Measurements from ENCODE around the gene COX7A1.
"Not testable (repeated sequence)": the region's sequence is repeated elsewhere in the genome, so short reads cannot be mapped to it uniquely, and the experiment has no call there.

Gene COX7A1

DNA sequence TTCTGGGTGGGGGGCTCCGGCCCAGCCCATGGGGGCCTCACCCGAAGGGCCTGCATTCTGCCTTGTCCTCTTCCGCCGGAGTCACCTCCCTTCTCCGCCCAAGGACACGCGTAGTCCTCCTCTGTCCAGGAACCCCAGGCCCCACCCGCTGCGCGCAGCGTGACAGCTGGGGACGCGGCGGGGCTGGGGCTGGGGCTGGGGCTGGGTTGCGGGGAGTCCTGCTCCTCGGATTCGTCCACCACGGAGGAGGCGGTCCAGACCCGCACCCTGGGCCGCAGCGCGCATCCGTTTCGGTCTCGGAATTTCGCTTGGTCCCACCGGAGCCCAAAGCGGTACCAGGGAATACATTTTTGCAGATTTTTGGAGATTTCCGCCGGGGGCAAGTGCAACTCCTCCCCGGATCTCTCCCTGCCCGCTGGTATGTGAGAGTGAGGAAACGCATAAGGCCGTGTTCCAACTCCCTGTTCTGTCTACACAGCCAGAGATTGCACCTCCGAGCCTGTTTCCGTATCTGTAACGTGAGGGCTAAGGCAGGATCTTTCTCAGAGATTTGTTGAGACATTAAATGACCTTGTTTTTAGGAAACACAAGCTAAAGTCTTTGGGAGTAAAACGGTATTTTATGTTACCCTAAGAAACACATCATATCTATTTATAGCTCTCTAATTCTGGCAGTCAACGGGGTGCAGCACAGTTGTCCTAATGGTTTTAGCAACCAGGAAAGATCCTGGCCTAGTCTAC lies at the start of gene COX7A1:
Gene COX7A1, minus strand, starts transcription at position 96 of the 740 bp plus-strand sequence. Its CDS starts 40 bp downstream, at position 56.
- DNase-seq (ENCODE audit: extremely low read depth in 1 of 2, low read depth in 1 of 2), result no peak

DNA sequence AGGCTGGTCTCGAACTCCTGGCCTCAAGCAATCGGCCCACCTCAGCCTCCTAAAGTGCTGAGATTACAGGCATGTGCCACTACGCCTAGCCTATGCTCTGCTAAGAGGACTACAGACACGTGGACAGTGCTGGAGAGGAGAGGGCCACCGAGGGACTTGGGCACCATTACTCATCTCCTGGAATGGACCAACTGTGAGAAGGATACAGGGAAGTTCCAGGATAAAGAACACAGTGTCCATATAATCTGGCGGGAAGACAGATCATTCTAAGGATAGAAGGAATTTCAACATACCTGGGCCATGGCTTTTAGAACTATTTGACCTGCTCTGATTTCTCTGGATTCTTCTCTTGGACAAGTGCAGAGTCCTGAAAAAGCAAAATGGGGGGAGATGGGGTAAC lies 49.4 kb upstream of the COX7A1 start:
- no peak for DNase-seq (ENCODE audit: extremely low read depth in 1 of 2, low read depth in 1 of 2)

- no peak for DNase-seq (ENCODE audit: extremely low read depth in 1 of 2, low read depth in 1 of 2)
Measured at GRCh38 chr19:36198119-36198518, 45.9 kb upstream of the COX7A1 start.

DNA sequence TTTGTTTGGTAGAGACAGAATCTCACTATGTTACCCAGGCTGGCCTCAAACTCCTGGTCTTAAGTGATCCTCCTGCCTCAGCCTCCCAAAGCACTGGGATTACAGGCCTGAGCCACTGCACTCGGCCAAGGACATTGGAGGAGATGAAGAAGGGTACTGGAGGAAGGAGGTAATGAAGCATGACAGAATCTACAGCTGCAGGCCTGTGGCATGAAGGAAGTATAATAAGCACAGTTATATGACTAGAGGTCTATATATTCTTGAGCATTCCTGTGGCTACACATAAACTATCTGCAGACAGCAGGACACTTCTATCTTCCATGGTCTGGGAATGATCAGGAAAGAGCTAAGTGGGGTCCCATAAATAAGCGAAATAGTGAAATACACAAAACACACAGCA lies 44.0 kb upstream of the COX7A1 start:
- DNase-seq (ENCODE audit: extremely low read depth in 1 of 2, low read depth in 1 of 2), result no peak

DNA sequence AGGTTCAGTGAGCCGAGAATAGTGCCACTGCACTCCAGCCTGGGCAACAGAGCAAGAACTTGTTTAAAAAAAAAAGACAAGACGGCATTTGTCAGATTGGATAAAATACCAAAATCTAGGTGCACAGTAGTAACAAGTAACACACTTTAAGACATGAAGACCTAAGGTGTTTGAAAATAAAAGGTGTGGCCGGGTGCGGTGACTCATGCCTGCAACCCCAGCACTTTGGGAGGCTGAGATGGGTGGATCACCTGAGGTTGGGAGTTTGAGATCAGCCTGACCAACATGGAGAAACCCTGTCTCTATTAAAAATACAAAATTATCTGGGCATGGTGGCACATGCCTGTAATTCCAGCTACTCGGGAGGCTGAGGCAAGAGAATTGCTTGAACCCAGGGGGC lies 34.5 kb upstream of the COX7A1 start:
- not testable (repeated sequence) for DNase-seq (ENCODE audit: extremely low read depth in 1 of 2, low read depth in 1 of 2)

DNA sequence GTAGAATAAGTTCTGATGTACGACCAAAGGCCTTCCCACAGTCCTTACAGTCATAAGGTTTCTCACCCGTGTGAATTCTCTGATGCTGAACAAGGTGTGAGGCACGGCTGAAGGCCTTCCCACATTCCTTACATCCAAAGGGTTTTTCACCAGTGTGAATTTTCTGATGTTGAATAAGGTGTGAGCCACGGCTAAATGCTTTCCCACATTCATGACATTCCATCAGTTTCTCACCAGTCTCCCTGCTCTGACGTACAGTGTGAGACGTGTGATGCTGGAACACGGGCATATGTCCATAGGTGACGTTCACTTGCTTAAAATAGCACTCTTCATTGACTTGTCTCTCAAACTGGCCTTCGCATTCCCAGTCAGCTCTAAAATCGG lies 31.0 kb upstream of the COX7A1 start:
- no peak for DNase-seq (ENCODE audit: extremely low read depth in 1 of 2, low read depth in 1 of 2)

- no peak for DNase-seq (ENCODE audit: extremely low read depth in 1 of 2, low read depth in 1 of 2)
Measured at GRCh38 chr19:36182612-36183244, 30.5 kb upstream of the COX7A1 start.

GRCh38 chr19:36179077-36179476 lies 26.8 kb upstream of the COX7A1 start:
- DNase-seq (ENCODE audit: extremely low read depth in 1 of 2, low read depth in 1 of 2), result not testable (repeated sequence)

DNA sequence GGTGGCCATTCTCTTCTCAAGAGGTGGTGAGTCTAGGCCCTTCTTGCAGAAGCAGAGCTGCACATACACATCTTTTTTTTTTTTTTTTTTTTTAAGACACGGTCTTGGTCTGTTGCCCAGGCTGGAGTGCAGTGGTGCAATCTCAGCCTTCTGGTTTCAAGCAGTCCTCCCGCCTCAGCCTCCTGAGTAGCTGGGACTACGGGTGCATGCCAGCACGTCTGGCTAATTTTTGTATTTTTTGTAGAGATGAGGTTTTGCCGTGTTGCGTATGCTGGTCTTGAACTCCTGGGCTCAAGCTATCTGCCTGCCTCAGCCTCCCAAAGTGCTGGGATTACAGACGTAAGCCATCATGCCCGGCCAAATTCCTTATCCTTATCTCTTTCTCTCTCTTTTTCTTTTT lies 21.6 kb upstream of the COX7A1 start:
- DNase-seq (ENCODE audit: extremely low read depth in 1 of 2, low read depth in 1 of 2), result not testable (repeated sequence)

GRCh38 chr19:36172852-36173251 lies 20.6 kb upstream of the COX7A1 start:
- DNase-seq (ENCODE audit: extremely low read depth in 1 of 2, low read depth in 1 of 2), result no peak

DNA sequence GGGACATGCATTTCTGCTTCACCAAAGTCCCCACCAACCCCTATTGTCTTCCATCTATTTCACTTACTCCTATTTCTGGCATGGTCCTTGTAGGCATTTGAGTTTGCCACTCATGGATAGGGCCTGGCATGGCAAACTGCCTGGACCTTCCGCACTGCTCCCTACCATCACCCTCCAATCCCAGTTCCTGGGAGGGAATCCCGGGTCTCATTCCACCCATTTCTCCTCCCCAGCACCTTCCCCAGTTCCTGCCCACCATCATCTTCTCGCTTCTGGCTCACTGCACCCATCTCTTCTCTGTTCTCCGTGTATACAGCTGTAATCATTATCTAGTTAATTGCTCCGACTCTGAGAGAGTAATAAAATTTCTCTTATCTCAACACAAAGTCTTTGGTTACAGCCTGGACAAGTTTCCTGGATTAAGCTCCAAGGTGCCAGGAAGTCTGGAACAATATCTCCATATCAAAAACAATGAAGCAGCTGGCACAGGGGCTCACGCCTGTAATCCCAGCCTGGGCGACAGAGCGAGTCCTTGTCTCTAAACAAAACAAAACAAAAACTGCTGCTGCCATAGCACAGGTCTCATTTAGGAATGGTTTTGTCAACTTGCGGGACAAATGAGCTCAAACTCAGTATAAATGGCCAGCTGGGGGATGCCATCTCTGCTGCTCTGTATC lies 17.0 kb upstream of the COX7A1 start:
- DNase-seq (ENCODE audit: extremely low read depth in 1 of 2, low read depth in 1 of 2), result no peak

DNA sequence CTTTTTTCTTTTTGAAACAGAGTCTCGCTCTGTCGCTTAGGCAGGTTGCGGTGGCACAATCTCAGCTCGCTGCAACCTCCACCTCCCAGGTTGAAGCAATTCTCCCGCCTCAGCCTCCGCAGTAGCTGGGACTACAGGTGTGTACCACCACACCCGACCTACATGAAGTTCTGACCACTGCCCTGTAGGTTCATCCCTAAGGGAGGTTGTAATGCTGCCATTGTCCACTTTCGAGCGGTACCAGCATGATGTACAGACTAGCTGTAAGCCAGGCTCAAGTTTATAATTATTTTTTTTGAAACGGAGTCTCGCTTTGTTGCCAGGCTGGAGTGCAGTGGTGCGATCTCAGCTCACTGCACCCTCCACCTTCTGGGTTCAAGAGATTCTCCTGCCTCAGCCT lies 11.6 kb upstream of the COX7A1 start:
- DNase-seq (ENCODE audit: extremely low read depth in 1 of 2, low read depth in 1 of 2), result no peak

GRCh38 chr19:36160821-36161596 lies 8.8 kb upstream of the COX7A1 start:
- DNase-seq (ENCODE audit: extremely low read depth in 1 of 2, low read depth in 1 of 2), result no peak

DNA sequence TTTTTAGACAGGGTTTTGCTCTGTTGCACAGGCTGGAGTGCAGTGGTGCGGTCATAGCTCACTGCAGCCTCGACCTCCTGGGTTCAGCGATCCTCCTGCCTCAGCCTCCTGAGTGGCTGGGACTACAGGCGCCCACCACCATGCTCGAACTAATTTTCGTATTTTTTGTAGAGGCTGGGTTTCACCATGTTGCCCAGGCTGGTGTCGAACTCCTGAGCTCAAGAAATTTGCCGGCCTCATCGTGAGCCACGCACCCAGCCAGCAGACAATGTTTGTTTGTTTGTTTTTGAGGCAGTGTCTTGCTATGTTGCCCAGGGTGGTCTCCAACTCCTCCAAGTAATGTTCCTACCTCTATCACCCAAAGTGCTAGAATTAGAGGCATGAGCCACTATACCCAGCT lies 879 bp upstream of the COX7A1 start:
- no peak for DNase-seq (ENCODE audit: extremely low read depth in 1 of 2, low read depth in 1 of 2)

DNA sequence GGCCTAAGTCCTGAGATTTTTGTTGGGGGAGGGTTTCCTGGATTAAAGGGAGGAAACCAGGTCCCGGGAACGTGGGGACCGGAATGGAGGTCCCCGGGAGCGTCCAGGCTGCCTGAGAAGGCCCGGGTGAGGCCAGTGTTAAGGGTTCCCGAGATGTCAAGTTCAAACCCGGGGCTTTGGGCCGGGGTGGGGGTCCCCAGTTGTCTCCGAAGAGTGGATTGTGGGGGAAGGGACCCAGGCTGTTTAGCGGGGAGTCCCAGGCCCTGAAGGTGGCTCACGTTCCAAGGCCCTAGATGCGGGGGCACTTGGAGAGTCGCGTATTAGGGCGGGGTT lies 262 bp downstream of the COX7A1 start:
- DNase-seq (ENCODE audit: extremely low read depth in 1 of 2, low read depth in 1 of 2), result no peak

DNA sequence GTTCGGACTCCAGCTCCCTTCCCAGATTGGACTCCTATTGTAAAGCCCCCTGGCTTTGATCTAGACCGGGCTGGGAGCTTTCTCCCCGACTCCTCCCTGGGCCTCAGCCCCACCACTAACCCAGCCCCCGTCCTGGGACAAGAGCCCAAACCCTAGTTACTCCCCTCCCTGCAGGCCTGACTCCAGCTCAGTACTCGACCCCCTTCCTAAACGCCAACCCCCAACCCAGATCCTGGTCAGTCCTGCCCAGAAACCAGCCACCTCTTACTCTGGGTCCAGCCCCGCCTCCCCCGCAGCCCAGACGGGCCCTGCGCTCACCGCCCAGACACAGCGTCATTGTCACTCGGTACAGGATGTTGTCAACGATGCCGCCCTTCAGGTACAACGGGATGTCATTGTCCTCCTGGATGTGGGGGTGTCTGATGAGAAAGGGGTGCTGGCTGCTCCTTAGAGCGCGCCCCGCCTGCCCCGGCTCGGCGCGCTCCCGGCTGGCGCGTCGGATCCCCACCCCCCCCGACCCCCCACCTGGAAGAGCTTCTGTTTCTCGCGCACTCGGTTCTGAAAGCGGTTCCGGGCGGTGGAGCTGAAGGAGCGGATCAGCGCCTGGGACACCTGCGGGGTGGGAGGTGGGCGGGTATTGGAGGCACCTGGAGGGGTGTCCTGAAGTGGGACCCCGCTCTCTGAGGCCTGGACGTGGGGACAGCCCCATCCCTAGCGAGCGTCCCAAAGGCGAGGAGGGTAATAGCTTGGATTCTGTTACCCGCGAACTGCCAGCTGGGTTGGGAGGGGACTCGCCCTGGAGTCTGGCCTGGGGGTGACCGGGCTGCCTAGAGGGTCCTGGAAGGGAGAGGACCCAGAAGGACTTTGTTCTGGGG lies 866 bp downstream of the COX7A1 start:
- no peak for DNase-seq (ENCODE audit: extremely low read depth in 1 of 2, low read depth in 1 of 2)

- no peak for DNase-seq (ENCODE audit: extremely low read depth in 1 of 2, low read depth in 1 of 2)
Measured at GRCh38 chr19:36150586-36150985, 1.7 kb downstream of the COX7A1 start.

DNA sequence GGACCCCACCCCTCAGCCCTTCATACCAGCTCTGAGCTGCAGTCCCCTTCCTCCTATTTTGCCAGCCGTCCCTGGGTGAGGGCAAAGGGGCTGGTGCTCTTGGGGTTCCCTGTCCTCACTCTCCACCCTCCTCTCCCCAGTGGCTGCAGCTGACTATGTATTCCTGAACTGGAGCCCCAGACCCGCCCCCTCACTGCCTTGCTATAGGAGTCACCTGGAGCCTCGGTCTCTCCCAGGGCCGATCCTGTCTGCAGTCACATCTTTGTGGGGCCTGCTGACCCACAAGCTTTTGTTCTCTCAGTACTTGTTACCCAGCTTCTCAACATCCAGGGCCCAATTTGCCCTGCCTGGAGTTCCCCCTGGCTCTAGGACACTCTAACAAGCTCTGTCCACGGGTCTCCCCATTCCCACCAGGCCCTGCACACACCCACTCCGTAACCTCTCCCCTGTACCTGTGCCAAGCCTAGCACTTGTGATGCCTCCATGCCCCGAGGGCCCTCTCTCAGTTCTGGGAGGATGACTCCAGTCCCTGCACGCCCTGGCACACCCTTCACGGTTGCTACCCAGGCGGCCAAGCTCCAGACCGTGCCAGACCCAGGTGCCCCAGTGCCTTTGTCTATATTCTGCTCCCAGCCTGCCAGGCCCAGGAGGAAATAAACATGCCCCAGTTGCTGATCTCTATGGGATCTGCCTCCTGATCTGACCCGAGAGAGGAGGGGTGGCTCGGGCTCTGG lies 2.4 kb downstream of the COX7A1 start:
- DNase-seq (ENCODE audit: extremely low read depth in 1 of 2, low read depth in 1 of 2), result no peak

GRCh38 chr19:36144624-36145023 lies 7.6 kb downstream of the COX7A1 start:
- no peak for DNase-seq (ENCODE audit: extremely low read depth in 1 of 2, low read depth in 1 of 2)

- no peak for DNase-seq (ENCODE audit: extremely low read depth in 1 of 2, low read depth in 1 of 2)
Measured at GRCh38 chr19:36142496-36142895, 9.8 kb downstream of the COX7A1 start.

Measured in activated CD8-positive, alpha-beta memory T cell treated with anti-CD3 and anti-CD28 coated beads for 1 hour (primary cell).